Trophoblast cell (in vitro differentiated cells and primary cell): ENCODE results near the gene ANKS6.

Experiments
- DNase-seq, 2 donors: peaks; one replicate each; pipeline ENCODE4 v3.0.0-alpha.2; 2016
- H2AFZ ChIP-seq: 2 replicates; pipeline ENCODE4 v1.6.1; 2013; ENCODE audit warnings: low read length, moderate library complexity, mild to moderate bottlenecking; ENCODE audit not compliant: insufficient read depth, poor library complexity
- H2AK5ac ChIP-seq: 2 replicates; pipeline ENCODE4 v1.6.1; 2013; ENCODE audit warnings: mild to moderate bottlenecking, low read length
- H2BK120ac ChIP-seq: 2 replicates; pipeline ENCODE4 v1.6.1; 2013; ENCODE audit warnings: low read length, mild to moderate bottlenecking, moderate library complexity; ENCODE audit not compliant: insufficient read depth, poor library complexity
- H2BK12ac ChIP-seq: 2 replicates; pipeline ENCODE4 v1.6.1; 2013; ENCODE audit warnings: mild to moderate bottlenecking, low read length, moderate library complexity
- H2BK5ac ChIP-seq: 2 replicates; pipeline ENCODE4 v1.6.1; 2013; ENCODE audit warnings: low read length, low read depth, moderate library complexity, mild to moderate bottlenecking; ENCODE audit not compliant: poor library complexity
- H3K14ac ChIP-seq: 2 replicates; pipeline ENCODE4 v1.6.1; 2013; ENCODE audit warnings: mild to moderate bottlenecking, low read length
- H3K18ac ChIP-seq: 2 replicates; pipeline ENCODE4 v1.6.1; 2013; ENCODE audit warnings: mild to moderate bottlenecking, low read length
- H3K23ac ChIP-seq: 2 replicates; pipeline ENCODE4 v1.6.1; 2013; ENCODE audit warnings: low read length
- H3K27ac ChIP-seq: 2 replicates; pipeline ENCODE4 v1.5.1; 2013; ENCODE audit warnings: low read depth, mild to moderate bottlenecking, inconsistent platforms, low read length, moderate library complexity
- H3K27me3 ChIP-seq: 2 replicates; pipeline ENCODE4 v1.6.1; 2013; ENCODE audit warnings: inconsistent platforms, mild to moderate bottlenecking, low read length, moderate library complexity; ENCODE audit not compliant: insufficient read depth
- H3K36me3 ChIP-seq, 2 experiments: 1 replicate in 1 of 2; 2 replicates in 1 of 2; pipeline ENCODE4 v1.6.1; 2013; ENCODE audit warnings: low read length in 2 of 2, mild to moderate bottlenecking in 2 of 2, moderate library complexity in 1 of 2; ENCODE audit not compliant: insufficient read depth in 2 of 2, control insufficient read depth in 1 of 2
- H3K4ac ChIP-seq: 2 replicates; pipeline ENCODE4 v1.6.1; 2013; ENCODE audit warnings: low read depth, mild to moderate bottlenecking, low read length, moderate library complexity
- H3K4me1 ChIP-seq, 2 experiments: 1 replicate in 1 of 2; 2 replicates in 1 of 2; pipeline ENCODE4 v1.6.1; 2013; ENCODE audit warnings: low read length in 2 of 2, mild to moderate bottlenecking in 2 of 2, moderate library complexity in 1 of 2; ENCODE audit not compliant: insufficient read depth in 2 of 2, control insufficient read depth in 1 of 2
- H3K4me2 ChIP-seq: 2 replicates; pipeline ENCODE4 v1.6.1; 2013; ENCODE audit warnings: inconsistent platforms, mild to moderate bottlenecking, low read length, moderate library complexity
- H3K4me3 ChIP-seq: 2 replicates; pipeline ENCODE4 v1.5.1; 2013; ENCODE audit warnings: mild to moderate bottlenecking, low read depth, low read length, inconsistent platforms
- H3K79me1 ChIP-seq: one replicate; pipeline ENCODE4 v1.6.1; 2013; ENCODE audit warnings: low read length
- H3K79me2 ChIP-seq: 2 replicates; pipeline ENCODE4 v1.6.1; 2013; ENCODE audit warnings: low read length, mild to moderate bottlenecking; ENCODE audit not compliant: control insufficient read depth, insufficient read depth, poor library complexity
- H3K9ac ChIP-seq: 2 replicates; pipeline ENCODE4 v1.6.1; 2013; ENCODE audit warnings: mild to moderate bottlenecking, low read length
- H3K9me3 ChIP-seq: 2 replicates; pipeline ENCODE4 v1.6.1; 2013; ENCODE audit warnings: low read depth, mild to moderate bottlenecking, control low read depth, inconsistent platforms, low read length; ENCODE audit not compliant: insufficient read depth
- H4K12ac ChIP-seq: 2 replicates; pipeline ENCODE4 v1.6.1; 2013; ENCODE audit warnings: low read depth, mild to moderate bottlenecking, low read length, moderate library complexity
- H4K8ac ChIP-seq: 2 replicates; pipeline ENCODE4 v1.6.1; 2013; ENCODE audit warnings: low read depth, mild to moderate bottlenecking, low read length, moderate library complexity
- H4K91ac ChIP-seq: one replicate; pipeline ENCODE4 v1.6.1; 2013; ENCODE audit warnings: low read depth, mild to moderate bottlenecking, low read length, moderate library complexity
- WGBS: extraction: QIAGEN DNeasy Blood & Tissue Kit; methylation state at CpG from one replicate; pipeline ENCODE4 v1.1.7; 2013; ENCODE audit warnings: missing lambda C conversion rate; ENCODE audit not compliant: insufficient read length, insufficient coverage; ENCODE audit errors: extremely low coverage; 5-methylcytosine and 5-hydroxymethylcytosine counted together

The ANKS6 gene

GRCh38 chr9:98818764-98819163 is 22.4 kb upstream of the ANKS6 start:
- Histone ChIP-seq H3K14ac (no peak overlapping the region), H3K4me1 (no peaks in the 10 kb centered on the region), H3K79me1 (no peaks in the 10 kb centered on the region), H3K36me3 (no peaks in the 10 kb centered on the region), H3K27ac (no peak overlapping the region), H4K91ac (no peak overlapping the region), H3K9ac (no peak overlapping the region), H2BK5ac (no peak overlapping the region), H2AFZ (no peak overlapping the region), H3K79me2 (no peaks in the 10 kb centered on the region), H4K8ac (no peak overlapping the region), H2BK12ac (no peak overlapping the region), H3K9me3 (peaks cover under 1% of the 10 kb centered on the region), H2BK120ac (no peak overlapping the region), H3K23ac (no peak overlapping the region), H3K18ac (no peak overlapping the region), H4K12ac (no peak overlapping the region), H3K4ac (no peak overlapping the region), H3K4me3 (no peak overlapping the region), H2AK5ac (no peak overlapping the region), H3K4me2 (no peak overlapping the region), H3K27me3 (no peaks in the 10 kb centered on the region)
- WGBS = no CpG with 5 or more reads among the region's 2 CpGs
- no peak for DNase-seq

DNA sequence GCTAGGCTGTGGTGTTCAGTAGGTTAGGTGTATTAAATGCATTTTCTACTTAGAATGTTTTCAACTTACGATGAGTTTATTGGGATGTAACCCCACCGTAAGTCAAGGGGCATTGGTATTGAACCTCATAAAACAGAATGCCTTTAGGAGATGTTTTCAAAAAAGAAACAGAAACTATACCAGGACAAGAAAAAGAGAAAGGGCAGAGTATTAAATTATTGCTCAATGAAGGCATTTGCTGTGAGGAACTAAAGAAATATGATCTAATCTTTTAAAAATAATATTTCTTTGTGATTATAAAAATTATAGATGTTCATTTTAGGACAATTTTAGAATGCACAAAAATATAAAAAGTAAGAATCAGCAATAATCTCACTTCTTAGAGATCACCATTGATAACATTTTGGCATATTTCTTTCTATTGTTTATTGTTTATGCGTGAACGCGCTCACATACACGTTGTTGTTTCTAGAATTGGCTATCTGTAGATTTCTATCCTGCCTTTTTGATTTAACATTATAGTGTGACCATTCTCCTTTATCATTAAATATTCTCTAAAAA is 19.1 kb upstream of the ANKS6 start:
- WGBS = no CpG with 5 or more reads among the region's 6 CpGs
- H3K9ac ChIP-seq = no peak overlapping the region
- H3K23ac ChIP-seq = no peak overlapping the region

DNA sequence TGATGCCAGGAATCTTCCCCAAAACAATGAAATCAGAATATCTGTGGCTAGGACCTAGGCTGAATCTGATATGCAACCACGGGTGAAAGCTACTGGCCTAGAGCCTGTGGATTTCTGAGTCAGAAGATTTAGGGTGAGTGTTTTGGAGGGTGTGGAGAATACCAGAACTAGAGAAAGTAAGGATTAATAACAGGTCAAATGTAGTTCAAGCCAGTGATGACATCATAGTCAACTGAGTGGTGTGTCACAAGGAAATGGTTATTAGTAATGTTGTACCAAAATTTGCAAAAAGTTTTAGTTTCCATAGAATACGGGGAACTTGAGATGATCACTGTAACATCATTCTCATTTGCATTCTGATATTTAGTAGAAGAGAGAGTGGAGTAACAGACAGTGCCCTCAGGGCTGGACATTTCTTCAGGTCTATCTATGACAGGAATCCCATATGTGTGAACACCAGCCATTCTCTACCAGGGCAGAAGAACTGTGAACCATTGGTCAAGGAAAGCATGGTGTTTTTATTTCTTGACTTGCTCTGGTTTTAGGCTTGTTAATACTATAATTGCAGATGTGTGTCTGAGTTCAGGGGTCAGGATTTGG is 14.8 kb upstream of the ANKS6 start:
- H2BK5ac ChIP-seq = no peak overlapping the region
- H3K36me3 ChIP-seq = no peaks in the 10 kb centered on the region
- no peak overlapping the region for H3K14ac ChIP-seq
- no peak overlapping the region for H3K18ac ChIP-seq
- no peak overlapping the region for H2AK5ac ChIP-seq
- H2AFZ ChIP-seq = no peak overlapping the region
- H4K8ac ChIP-seq = no peak overlapping the region
- H3K4ac ChIP-seq = no peak overlapping the region
- no CpG with 5 or more reads among the region's 2 CpGs for WGBS
- H3K9me3 ChIP-seq = no peaks in the 10 kb centered on the region
- no peak overlapping the region for H2BK120ac ChIP-seq
- no peaks in the 10 kb centered on the region for H3K79me2 ChIP-seq
- no peak overlapping the region for H3K27ac ChIP-seq
- H2BK12ac ChIP-seq = no peak overlapping the region
- H4K91ac ChIP-seq = no peak overlapping the region
- no peak overlapping the region for H3K4me2 ChIP-seq
- H3K4me3 ChIP-seq = no peak overlapping the region
- DNase-seq = peak; percentile 62 to 79
- H4K12ac ChIP-seq = no peak overlapping the region
- no peak overlapping the region for H3K9ac ChIP-seq
- peaks cover 11 to 17% of the 10 kb centered on the region in 2 experiments for H3K4me1 ChIP-seq
- H3K79me1 ChIP-seq = no peaks in the 10 kb centered on the region
- no peaks in the 10 kb centered on the region for H3K27me3 ChIP-seq
- no peak overlapping the region for H3K23ac ChIP-seq

More for the DNA sequence above, 19.1 kb upstream of the ANKS6 start:
- H4K91ac ChIP-seq = no peak overlapping the region
- no peak overlapping the region for H3K4me2 ChIP-seq
- no peak overlapping the region for H3K27ac ChIP-seq
- H3K4me1 ChIP-seq = no peaks in the 10 kb centered on the region
- H2AK5ac ChIP-seq = no peak overlapping the region
- H3K18ac ChIP-seq = no peak overlapping the region
- H2BK120ac ChIP-seq = no peak overlapping the region
- H3K9me3 ChIP-seq = no peaks in the 10 kb centered on the region
- no peak for DNase-seq
- H3K79me2 ChIP-seq = no peaks in the 10 kb centered on the region
- no peaks in the 10 kb centered on the region for H3K36me3 ChIP-seq
- H3K4ac ChIP-seq = no peak overlapping the region
- H3K4me3 ChIP-seq = no peak overlapping the region
- H3K27me3 ChIP-seq = no peaks in the 10 kb centered on the region
- no peak overlapping the region for H4K8ac ChIP-seq
- H2BK5ac ChIP-seq = no peak overlapping the region
- H4K12ac ChIP-seq = no peak overlapping the region
- no peak overlapping the region for H3K14ac ChIP-seq
- no peak overlapping the region for H2AFZ ChIP-seq
- no peaks in the 10 kb centered on the region for H3K79me1 ChIP-seq
- no peak overlapping the region for H2BK12ac ChIP-seq

DNA sequence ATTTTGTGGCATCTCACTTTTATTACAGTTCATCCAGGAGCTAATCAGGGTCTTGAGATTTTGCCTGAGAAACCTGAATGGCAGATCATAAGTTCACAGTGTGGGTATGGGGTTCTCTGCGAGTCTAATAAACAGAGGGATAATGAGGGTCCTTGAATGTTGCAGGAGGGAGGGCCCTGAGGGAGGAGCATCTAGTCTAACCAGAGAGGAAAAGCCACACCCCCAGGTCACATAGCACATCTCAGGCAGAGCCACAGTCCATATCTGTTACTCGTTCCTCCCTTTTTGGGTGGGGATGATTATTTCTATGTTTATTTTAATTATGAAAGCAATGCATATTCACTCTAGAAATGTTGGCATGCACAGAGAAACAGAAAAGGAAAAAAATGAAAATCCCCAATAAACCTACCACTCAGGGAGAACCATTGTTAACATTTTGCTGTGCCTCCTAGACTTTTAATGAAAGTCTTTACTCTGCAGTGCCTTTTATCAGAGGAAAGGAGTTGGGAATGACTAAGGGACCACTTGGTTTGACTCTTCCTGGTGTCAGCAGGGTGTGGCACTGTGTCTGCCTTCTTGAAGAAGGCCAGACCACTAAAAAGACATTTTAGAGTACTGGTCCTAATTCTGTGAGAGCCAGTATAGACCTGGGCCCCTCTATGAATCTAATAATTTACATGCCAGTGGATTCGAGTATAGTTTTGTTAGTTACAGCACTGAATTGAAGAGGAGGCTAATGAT is 13.9 kb upstream of the ANKS6 start:
- Histone ChIP-seq H4K8ac (no peak overlapping the region), H2AFZ (no peak overlapping the region), H3K79me2 (no peaks in the 10 kb centered on the region), H3K14ac (no peak overlapping the region), H2BK5ac (no peak overlapping the region), H3K4me2 (no peak overlapping the region), H3K27ac (no peak overlapping the region), H3K4ac (no peak overlapping the region), H4K91ac (no peak overlapping the region), H3K4me3 (no peak overlapping the region), H3K4me1 (peaks cover 11 to 17% of the 10 kb centered on the region in 2 experiments), H2AK5ac (no peak overlapping the region), H3K9me3 (no peaks in the 10 kb centered on the region), H3K27me3 (no peaks in the 10 kb centered on the region), H4K12ac (no peak overlapping the region), H2BK12ac (no peak overlapping the region), H3K23ac (no peak overlapping the region), H2BK120ac (no peak overlapping the region), H3K9ac (no peak overlapping the region), H3K79me1 (no peaks in the 10 kb centered on the region), H3K36me3 (no peaks in the 10 kb centered on the region), H3K18ac (no peak overlapping the region)
- DNase-seq = no peak
- no CpG with 5 or more reads among the region's 3 CpGs for WGBS
